HG03045 (cell line): ENCODE measurements around the gene IL1RN.

Experiments used
- ATAC-seq: cut with Tn5 transposase; IDR thresholded peaks from one replicate; pipeline ENCODE4 v1.9.1; 2021; ENCODE audit warnings: mild to moderate bottlenecking, moderate library complexity; ENCODE audit not compliant: unreplicated experiment

Gene IL1RN

DNA sequence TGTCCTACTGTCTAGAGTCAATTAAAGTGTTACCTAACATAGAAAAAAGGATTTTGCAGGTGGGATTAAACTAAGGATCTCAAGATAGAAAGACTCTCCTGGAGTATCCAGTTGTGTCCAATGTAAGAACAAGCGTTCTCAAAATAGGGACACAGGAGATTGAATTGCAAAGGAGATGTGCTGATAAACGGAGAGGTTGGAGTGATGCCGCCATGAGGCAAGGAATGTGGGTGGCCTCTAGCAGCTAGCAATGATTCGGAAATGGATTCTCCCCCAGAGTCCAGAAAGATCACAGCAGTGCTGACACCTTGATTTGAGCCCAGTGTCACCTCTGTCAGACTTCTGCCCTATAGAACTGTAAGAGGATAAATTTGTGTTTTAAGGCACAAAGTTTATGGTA is 24.1 kb upstream of the IL1RN start:
- ATAC-seq, result no peak

DNA sequence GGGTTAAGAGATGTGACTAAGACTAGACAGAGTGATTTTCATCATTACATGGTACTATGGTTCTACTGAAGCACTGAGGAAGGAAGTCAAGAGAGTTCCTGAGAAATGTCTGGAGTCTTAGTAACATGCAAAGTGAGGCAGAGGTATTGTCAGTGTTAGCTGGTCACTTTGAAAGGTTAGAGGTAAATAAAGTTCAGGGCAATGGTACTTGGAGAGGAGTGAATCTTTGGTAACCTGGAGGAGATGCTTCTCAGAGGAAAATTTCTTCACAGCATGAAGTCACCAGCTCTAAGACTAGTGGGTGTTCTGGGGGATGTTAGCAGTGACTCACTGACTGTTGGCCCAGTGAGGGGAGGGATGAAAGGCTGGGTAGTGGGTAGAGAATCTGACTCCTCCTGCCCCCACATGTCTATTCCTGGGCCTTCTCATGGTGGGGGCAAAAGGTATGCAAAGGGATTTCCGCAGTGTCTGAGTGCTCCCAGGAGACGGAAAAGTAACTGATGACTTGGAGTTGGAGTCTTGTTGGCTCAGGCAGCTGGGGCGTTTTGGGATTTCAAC is 23.3 kb upstream of the IL1RN start:
- no peak for ATAC-seq

- no peak for ATAC-seq
Observed at GRCh38 chr2:113105047-113105785, 22.2 kb upstream of the IL1RN start.

GRCh38 chr2:113111121-113111520 is 16.3 kb upstream of the IL1RN start:
- ATAC-seq, result no peak

DNA sequence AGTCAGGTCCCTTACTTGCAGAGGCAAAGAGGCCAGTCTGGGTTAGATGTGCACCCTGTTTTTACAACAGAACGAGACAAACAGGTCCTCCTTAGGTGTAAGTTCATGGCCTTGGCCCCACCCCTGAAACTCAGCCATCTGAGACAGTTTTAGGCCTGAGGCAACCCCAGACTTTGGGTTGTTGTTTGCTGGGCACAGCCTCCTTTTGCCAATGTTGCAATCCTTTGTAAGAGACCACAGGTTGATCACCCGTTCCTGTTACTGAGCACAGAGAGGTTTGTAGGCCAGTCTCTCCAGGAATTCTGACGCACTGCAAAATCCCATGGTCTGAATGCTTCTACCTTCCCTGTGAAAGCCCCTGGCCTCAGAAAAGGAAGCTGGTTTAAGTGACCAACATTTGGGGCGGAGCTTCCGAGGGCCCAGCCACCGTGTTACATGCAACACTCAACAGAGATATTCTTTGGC is 15.5 kb upstream of the IL1RN start:
- no peak for ATAC-seq

DNA sequence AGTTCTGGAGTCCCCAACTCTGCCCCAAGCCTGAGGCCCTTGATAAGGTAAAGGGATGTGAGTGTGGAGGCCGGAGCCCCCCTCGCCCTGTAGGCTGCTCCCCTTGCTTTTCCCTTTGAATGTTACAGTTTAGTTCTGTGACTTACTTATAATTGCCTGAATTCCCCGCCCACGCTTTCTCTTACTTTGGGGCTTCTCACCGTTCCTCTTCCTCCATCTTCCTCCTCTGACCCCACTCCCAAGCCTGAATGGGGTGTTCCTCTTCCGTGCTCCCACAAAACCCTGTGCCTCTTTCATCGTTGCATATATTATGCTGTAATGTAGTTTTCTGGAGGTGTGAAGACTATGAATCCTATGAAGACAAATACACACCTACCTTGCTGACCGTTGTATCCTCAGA is 15.0 kb upstream of the IL1RN start:
- no peak for ATAC-seq

GRCh38 chr2:113112871-113113270 is 14.5 kb upstream of the IL1RN start:
- no peak for ATAC-seq

DNA sequence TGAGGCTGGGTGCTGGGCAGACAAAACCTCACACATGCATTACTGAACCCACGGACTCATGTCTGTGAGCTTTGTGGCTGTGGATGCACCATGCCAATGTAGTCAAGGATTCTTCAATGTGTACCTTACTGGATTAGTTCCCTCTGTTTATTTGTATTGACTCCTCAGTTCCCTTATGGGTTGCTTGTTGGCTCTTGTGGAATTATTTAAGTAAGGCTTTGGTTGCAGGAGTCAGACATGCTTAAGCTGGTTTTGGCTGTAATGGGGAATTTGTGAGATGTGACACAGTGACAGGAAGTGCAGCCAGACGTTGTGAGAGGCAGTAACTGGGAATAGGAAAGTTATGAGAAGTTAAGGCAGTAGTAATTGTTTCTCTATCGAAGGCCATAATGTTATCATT is 13.6 kb upstream of the IL1RN start:
- no peak for ATAC-seq

- ATAC-seq, result no peak
Observed at GRCh38 chr2:113114224-113114945, 13.0 kb upstream of the IL1RN start.

DNA sequence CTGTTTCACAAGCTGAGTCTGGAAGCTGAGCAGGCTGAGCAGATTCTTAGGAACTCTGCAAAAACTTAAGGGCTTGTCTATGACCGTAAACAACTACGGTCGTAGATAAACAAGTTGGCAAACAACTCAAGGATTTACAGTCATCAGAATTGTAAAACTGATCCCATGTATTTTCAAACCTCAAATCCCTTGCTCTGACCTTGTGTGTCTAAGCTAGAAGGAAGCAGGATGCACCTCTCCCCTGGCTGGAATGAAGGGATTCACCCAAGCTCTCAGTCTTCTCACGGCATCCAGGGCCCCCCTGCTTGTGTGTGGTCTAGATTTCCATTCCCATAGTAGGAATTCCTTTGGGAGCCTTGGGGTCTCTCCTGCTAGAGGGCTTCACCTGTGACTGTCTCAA is 12.4 kb upstream of the IL1RN start:
- no peak for ATAC-seq

DNA sequence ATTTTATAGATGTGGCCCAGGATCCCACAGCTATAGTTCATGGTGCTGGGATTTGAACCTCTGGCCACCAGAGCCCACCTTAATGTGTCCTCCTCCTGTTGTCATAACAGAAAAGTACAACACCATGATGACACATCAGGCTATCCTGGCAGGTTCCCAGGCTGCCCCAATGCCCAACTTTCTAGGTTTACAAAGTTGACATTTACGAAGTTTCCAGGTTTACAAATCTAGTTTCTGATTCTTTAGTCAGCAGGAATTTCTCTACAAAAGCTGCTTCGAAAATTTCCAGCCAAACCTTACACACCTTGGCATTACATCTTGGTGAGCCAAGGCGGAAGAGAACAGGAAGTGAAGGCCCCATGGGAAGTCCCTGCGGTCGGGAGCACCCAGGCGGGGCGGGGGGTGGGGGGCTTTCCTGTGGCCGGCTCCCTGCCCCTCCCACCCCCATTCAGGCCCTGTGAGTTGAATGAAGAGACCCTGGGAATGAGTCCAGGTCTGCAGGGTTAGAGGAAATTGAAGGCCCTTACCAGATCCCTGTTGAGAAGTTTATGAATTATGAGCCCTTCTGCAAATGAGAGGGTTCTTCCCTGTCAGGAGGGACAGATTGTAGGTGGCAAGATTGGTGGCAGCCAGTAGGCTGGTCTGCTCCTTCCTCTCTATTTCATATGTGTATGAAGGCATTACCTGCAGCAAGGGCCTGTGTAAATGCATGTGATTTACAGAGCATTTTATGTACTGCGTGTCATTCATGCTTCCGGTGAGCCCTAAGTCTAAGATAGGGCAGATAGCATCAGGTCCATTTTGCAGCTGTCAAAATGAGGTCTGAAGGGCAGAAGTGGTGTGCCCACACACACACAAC is 11.1 kb upstream of the IL1RN start:
- ATAC-seq, result no peak

- ATAC-seq, result no peak
Observed at GRCh38 chr2:113117541-113118262, 9.7 kb upstream of the IL1RN start.

- no peak for ATAC-seq
Observed at GRCh38 chr2:113118263-113118657, 9.1 kb upstream of the IL1RN start.

- ATAC-seq, result no peak
Observed at GRCh38 chr2:113119111-113119510, 8.3 kb upstream of the IL1RN start.

DNA sequence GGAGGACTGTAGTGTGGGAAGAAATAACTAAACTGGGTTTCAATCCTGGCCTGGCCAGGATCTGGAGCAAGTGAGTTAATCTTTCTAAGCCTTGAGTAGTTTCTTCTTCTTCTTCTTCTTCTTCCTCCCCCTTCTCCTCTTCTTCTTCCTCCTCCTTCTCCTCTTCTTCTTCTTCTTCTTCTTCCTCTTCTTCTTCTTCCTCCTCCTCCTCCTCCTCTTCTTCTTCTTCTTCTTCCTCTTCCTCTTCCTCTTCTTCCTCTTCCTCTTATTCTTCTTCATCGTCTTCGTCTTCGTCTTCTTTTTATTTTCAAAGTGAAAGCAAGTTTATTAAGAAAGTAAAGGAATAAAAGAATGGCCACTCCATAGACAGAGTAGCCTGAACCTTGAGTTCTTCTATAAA is 6.5 kb upstream of the IL1RN start:
- no peak for ATAC-seq

DNA sequence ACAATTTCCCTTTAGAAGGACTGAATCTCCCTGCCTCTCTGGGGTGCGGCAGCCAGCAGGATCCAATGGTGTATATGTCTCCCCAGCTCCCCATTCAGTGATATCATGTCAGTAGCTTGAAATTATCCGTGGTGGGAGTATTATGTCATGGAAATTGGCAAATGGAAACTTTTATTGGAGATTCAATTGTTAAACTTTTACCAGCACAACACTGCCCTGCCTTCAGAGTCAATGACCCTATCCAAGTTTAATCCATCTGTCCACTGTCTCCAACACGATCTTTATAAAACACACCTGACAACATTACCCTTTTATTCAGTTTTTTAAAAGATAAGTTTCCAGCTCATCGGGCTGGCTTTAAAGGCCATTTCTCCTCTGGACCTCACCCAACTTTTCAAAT is 5.0 kb upstream of the IL1RN start:
- ATAC-seq, result no peak

DNA sequence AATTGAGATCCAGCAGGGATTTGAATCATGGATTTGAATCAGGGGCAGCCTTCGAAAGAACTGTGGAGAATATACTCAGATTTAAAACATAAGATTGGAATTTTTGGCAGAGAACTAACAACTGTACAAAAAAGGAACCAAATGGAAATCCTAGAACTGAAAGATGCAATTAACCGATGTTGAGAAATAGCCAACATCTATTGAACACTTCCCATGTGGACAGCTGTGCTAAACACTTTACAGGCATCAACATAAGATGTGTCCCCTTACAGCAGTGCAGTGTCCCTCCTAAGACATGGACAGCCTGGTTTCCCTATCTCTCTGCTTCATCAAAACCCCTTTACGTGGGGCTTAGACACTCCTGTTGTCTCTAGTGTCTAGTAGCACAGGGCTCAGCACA is 3.7 kb upstream of the IL1RN start:
- ATAC-seq, result no peak

- no peak for ATAC-seq
Observed at GRCh38 chr2:113124181-113124961, 3.0 kb upstream of the IL1RN start.

DNA sequence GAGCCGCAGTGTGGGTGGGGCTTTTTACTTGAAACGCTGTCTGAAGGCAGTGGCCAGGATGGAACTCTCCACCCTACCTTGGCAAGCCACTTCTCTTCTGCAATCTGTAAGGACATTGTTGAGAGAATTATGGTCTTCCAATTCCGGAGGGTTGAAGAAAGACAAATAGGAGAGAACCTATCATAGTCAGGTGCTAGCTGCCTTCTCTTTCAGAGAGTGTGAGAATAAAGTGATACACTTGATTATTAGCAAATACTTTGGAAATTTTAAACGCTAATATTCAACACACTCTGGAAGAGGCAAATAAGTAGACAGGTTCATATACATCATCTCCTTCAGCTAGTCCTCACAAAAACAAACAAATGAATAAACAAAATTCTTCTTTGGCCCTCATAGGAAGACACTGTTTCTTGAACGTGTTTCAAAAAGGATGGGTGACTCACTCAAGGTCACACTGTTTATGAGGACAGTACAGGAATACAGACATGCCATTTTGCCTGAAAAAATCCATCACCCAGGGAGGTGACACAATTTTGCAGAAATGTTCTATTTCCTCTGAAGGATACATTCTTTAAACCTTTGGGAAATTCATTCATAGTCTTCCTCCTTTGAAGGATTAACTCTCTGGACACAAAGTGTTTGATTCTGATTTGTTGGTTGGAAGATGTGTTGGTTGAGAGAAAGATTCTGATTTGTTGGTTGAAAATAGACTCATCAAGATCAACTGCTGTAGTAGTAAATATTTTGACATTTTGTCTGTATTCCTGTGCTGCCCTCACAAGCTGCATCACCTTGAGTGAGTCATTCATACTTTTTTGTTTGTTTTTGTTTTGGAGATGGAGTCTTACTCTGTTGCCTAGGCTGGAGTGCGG is 2.2 kb upstream of the IL1RN start:
- no peak for ATAC-seq
